ENCODE results near the gene CHN1. TPM values are rescaled to one million over a fixed set of nuclear protein-coding genes. Genes with fewer than 3 reads are reported as not detected.

CHN1 gene
- total RNA-seq, 1 donor from 2014 or later = 1.7 TPM

DNA sequence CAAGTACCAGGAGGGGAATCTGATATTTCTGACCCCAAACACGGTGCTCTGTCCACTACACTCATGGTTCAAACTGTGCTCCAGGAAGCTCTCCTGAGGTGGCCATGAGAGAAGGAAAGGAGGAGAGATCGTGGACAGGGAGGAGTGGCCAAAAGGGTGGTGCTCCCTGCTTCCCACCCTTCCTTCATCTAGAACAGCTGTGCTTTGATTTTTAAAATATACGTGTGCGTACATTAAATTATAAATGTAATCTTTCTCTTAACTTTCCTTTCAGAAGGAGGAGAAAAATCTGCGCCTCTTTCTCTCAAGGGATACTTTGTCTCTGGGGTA, 232.7 kb downstream of the CHN1 start:
- intact Hi-C loops (cut with micrococcal nuclease) = loop anchor here (10.0 kb wide), 2 partner anchors 68 to 392 kb away; partner anchors contain the start of gene ATF2

GRCh38 chr2:174771631-174772471, 233.3 kb downstream of the CHN1 start:
- intact Hi-C loops (cut with micrococcal nuclease) = loop anchor here (10.0 kb wide), 2 partner anchors 67 to 393 kb away; partner anchors contain the start of gene ATF2

DNA sequence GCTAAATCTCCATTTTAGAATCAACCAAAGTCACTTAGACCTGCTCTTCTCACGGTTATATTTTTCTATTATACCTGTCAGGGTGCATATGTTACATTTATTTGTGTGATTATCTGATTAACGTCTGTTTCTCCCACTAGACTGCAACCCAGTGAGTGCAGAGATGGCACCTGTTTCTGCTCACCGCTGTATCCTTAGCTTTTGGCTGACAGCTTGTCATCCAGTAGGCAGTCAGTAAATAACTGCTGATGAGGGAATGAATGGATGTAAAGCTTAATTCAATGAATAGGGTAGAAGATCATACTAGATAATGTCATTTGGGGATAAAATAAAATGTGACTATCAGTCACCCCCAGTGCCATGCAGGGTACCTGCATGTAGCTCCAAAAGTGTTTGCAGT, 234.0 kb downstream of the CHN1 start:
- intact Hi-C loops (cut with micrococcal nuclease) = loop anchor here (10.0 kb wide), 2 partner anchors 66 to 394 kb away; partner anchors contain the start of gene ATF2

GRCh38 chr2:174768557-174768956, 236.6 kb downstream of the CHN1 start:
- intact Hi-C loops (cut with micrococcal nuclease) = no loop called here

- intact Hi-C loops (cut with micrococcal nuclease) = no loop called here
These were observed 238.9 kb downstream of the CHN1 start for GRCh38 chr2:174766271-174766670.

- intact Hi-C loops (cut with micrococcal nuclease) = no loop called here
These were observed 239.6 kb downstream of the CHN1 start for GRCh38 chr2:174765576-174765975.

- intact Hi-C loops (cut with micrococcal nuclease) = no loop called here
These were observed 240.6 kb downstream of the CHN1 start, which contains the start of gene CHRNA1 for GRCh38 chr2:174764280-174765255. TSS of gene CHRNA1 (minus strand) at chr2:174764472. CDS start at chr2:174764394, 78 bp downstream.

DNA sequence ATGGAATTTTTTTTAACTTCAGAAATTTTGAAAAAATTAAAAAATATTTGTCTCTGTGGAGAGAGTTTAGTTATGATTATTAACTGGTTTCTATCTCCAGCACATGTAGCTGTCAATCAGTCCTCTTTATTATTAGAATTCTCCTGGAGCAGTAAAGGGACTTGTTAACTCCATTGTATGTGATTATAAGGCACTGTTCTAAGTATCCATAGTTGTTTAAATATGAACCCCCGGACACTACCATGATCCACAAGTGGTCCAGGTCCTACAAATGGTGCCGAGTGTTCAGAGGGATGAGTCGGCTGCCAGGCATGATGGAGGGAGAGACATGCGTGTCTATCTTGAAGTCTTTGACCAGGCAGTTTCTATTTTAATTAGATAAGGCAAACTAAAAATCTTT, 241.4 kb downstream of the CHN1 start:
- intact Hi-C loops (cut with micrococcal nuclease) = no loop called here

DNA sequence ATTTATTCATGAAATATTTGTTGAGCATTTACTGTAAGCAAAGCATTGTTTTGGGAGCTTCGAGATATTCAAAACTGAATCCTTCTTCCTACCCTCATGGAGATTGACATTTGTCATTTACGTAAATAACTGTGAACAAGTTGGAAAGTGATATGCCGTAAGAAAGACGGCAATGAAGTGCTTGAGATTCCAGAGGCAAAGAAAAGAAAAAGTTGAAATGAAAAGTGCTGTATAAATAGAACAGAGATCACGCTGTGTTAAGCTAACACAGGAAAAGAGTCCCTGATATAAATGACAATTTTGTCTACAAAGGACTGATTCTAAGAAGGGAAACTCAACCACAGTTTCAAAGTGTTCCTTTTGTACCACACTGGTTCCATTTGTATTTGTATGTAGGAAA, 242.7 kb downstream of the CHN1 start:
- intact Hi-C loops (cut with micrococcal nuclease) = no loop called here

- intact Hi-C loops (cut with micrococcal nuclease) = no loop called here
These were observed 243.3 kb downstream of the CHN1 start for GRCh38 chr2:174761837-174762236.

DNA sequence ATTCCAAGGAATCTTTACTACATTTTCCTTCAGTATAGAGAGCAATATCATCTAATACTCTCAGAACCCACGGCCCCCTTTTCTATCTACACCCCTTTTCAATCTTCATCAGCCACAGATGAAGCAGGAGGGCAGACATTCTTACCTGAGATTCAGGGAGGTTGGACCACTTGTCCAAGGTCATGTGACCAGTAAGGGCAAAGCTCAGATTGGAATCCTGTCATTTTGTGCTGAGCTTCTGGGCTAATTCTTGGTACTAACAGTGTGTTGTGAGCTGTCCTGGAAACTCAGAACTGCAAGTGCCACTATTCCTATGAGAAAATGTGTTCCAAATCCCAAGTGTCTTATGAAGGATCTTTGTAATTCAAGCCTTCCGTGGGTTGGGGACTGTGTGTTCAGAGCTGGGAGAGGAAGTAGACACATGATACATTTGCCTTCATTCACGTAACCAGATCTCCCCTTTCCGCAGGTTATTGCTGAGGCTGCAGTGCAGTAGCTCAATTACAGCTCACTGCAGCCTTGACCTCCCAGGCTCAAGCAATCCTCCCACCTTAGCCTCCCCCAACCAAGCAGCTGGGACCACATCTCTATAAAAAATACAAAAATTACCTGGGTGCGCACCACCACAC, 244.2 kb downstream of the CHN1 start:
- intact Hi-C loops (cut with micrococcal nuclease) = no loop called here

DNA sequence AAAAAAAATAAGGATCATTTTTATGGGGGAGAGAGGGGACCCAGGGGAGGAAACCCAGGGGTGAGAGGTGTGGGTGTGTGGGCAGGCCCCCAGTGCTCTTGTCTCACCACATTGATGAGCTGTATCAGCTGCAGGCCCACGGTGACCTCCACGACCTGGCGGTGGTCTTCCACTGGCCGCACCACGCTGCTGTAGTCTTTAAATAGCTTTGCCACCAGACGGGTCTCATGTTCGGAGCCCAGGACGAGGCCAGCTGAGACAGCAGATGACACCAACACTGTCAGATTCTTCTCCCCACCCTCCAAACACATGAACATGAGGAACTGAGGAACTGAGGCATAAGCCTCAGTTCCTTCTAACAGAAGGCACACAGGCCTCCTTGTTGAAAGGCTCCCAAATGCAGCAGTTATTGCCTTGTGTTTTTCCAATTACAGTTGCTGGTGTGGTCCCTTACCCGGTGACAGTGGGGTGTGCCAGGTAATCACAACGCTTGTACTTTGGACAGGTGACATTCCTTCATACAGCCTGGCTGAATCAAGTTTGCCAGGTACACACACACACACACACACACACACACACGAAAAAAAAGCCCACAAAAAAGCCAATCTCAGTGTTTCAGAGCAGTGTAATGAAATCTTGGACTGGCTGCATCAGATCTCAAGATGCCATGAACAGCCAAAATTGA, 245.7 kb downstream of the CHN1 start:
- intact Hi-C loops (cut with micrococcal nuclease) = no loop called here

GRCh38 chr2:174756743-174757142, 248.4 kb downstream of the CHN1 start:
- intact Hi-C loops (cut with micrococcal nuclease) = no loop called here

DNA sequence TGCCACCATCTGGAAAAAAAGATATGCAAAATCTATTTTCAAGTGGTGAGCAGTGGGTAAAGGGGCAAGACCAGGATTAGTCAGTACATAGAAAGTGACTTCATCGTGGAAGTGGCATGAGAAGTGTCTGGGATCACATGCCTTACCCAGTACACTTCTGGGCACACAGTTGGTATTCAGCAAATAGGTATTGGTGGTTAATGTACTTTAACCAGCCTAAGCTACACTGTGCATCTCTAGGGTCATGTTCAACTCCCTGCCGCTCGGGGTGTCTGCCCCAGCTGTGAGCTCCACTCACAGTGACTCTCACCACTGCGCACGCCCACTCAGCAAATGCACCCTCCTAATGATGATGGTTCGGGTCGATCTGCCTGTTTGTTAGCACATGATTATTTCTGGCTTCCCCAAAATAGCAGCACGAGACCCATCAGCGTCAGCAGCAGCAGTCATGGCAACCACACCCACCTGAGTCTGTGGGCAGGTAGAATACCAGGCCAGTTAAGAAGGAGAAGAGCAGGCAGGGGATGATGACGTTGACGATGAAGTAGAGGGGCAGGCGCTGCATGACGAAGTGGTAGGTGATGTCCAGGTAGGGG, 252.0 kb downstream of the CHN1 start:
- intact Hi-C loops (cut with micrococcal nuclease) = loop anchor here (2.0 kb wide), 1 partner anchor 36 kb away; no protein-coding TSS in a partner anchor

DNA sequence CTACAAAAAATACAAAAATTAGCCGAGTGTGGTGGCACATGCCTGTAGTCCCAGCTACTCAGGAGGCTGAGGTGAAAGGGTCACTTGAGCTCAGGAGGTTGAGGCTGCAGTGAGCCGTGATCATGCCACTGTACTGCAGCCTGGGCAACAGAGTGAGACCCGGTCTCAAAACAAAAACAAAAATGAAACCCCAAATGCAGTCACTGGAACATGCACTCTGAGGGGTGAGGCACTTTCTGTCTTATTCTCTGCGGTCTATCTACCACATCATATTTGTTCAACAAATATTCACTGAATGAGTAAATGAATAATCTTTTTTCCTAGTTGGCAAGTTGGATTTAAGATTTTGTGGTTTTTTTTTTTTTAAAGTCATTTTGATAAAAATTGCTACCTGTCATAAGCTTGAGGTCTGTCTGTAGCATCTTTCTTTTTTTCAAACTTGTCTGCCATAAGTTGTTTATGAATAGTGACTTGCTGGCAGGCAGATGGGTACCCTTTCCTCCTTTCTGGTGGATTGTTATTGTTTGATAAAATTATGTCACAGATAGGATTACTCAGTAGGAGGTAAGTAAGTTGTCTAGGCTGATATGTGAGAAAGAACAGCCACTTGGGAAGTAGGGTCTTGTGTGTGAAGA, 252.7 kb downstream of the CHN1 start:
- intact Hi-C loops (cut with micrococcal nuclease) = loop anchor here (1.0 to 2.0 kb wide), 2 partner anchors 26 to 36 kb away; no protein-coding TSS in a partner anchor

- intact Hi-C loops (cut with micrococcal nuclease) = no loop called here
These were observed 254.2 kb downstream of the CHN1 start for GRCh38 chr2:174750923-174751441.

DNA sequence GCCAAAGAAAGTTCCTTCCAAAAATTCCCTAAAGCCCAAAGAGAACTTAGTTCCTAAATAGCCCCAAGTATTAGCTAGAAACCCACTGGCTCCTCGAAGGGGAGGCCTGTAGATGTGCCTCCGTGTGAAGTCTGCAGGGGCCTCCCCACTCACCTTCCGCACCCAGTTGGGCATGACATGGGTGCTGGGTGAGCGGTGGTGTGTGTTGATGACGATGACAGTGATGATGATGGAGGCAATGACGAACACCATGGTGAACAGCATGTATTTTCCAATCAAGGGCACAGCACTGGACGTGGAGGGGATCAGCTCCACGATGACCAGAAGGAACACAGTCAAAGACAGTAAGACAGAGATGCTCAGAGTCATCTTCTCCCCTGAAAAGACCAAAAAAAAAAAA, 255.4 kb downstream of the CHN1 start:
- intact Hi-C loops (cut with micrococcal nuclease) = loop anchor here (1.0 to 5.0 kb wide), 3 partner anchors 49 to 241 kb away; no protein-coding TSS in a partner anchor

DNA sequence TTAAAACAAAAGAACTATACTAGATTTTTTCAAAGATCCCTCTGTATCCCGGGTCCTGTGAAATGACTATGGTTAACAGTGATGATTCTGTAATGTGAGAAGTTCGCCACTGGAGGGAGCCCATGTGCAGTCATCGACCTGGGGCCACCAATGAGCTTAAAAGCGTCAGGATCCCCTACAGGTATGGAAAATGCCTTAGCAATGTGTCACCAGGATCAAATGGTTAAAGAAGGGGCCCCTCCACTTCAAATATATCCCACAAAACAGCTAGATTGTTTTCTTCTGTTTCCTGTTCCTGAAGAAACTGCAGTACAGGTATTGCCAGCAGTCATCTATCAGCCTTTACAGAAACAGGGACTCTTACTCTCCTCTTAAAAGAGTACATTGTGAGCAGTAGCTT, 256.2 kb downstream of the CHN1 start:
- intact Hi-C loops (cut with micrococcal nuclease) = loop anchor here (1.0 to 5.0 kb wide), 3 partner anchors 49 to 241 kb away; no protein-coding TSS in a partner anchor
